Thoracic aorta endothelial cell (primary cell): ENCODE data around the gene AVPR1A. TPM values are rescaled to one million over a fixed set of nuclear protein-coding genes. Genes with fewer than 3 reads are reported as not detected.

Experiments
- total RNA-seq: library from RNA; depleted of rRNA; stranded (reverse); fragments of >200 nt; gene quantifications from 2 replicates; pipeline ENCODE4 v1.2.3, GENCODE V29; 2012

Gene AVPR1A
- total RNA-seq = not detected in 2 replicates

DNA sequence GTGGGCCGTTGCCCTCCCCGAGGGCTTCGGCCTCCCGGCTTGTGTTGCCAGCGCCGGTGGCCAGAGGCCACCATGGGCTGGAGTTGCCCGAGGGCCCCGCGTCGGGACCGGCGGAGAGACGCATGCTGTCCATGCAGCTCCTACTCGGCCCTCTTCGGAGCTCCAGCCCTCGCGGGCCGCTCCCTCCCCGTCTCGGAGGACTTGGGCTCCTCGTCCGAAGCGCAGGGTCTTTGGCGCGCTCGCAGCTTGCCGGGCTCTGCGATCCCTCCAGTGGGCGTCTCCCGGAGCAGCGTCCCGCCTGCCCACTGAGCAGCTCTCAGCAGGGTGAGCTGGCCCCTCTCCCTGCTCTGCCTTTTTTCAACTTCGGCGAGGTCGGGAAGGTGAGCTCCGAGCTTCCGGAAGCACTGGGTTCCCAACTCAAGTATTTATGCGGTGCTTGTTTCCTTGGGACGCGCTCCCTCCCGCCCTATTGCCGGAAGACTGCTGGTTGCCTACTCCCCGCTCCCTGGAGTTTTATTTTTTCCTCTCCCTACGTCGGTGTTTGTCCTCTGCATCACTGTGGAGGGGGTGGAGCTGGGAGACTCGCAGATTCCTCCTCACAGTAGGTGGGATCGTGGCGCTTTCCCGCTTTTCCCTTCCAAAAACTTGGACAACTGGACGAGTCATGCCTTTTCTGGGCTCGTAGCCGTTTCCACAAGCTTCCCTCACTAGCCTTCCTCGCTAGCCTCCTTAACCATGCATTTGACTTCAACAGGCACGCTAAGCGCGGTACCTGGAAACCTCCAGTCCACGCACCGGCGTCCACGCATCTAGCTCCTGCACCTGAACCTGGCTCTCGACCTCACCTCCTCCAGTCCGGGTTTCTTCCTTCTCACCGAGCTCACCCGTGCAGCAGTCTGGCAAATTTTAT lies at the start of gene AVPR1A:
Gene AVPR1A (minus strand): TSS at position 489 of the 910 bp plus-strand sequence. CDS start 365 bp downstream, at position 124.

Other genes with a start within 250 kb of the AVPR1A start
- gene PPM1H, start 216.1 kb downstream of the AVPR1A start, total RNA-seq = 2.0 and 2.8 TPM in 2 replicates